NCI-H345 (cell line): ENCODE results near the gene SUV39H2.
A peak's percentile ranks its signal among the peaks of the same experiment; 100 is the strongest.
"Not testable (repeated sequence)": the region's sequence is repeated elsewhere in the genome, so short reads cannot be mapped to it uniquely, and the experiment has no call there.

Experiments
- DNase-seq: peaks from one replicate; lab custom pipeline; 2025; lab: John Stamatoyannopoulos, UW

Gene SUV39H2

DNA sequence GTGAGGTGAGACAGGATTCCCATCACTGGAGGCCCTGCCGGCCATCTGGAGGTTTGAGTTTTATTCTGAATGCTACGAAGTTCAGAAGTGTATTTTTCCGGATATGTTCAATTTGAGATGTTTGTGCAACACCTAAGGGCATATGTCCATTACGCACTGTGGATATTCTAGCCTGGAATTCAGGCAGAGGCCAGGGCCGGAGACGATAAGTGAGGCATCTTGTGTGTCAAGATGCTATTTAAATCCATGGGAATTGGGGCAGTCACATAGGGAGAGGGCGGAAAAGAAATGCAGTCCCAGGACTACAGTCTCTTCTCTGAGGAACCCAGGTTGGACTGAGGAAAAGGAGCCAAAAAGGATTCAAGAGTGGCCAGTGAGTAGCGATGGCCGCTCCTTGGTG is 1.9 kb upstream of the SUV39H2 start:
- DNase-seq = no peak

- DNase-seq = peak; percentile 11
Measured at GRCh38 chr10:14879124-14879927, 660 bp downstream of the SUV39H2 start.

GRCh38 chr10:14879928-14880193 is 1.2 kb downstream of the SUV39H2 start:
- DNase-seq = no peak

- DNase-seq = no peak
Measured at GRCh38 chr10:14880229-14880628, 1.6 kb downstream of the SUV39H2 start.

GRCh38 chr10:14884082-14884481 is 5.4 kb downstream of the SUV39H2 start:
- no peak for DNase-seq

DNA sequence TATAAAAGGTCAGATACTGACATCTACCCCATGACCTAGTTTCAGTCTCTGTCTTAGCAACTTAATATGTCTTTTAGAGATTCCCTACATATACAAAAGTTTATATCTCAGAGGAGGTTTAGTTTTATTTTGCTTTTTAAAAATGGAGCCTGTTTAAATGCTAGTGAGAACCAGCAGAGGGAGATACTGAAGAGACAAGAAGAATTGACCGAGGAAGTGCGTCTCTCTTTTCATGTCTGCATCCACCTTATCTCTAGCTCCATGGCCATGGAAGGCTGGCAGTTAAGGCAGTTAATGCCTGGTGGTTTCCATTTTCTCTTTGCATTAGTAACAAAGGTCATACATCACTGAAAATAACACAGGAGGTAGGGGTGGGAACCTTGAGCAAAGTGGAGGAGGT is 10.7 kb downstream of the SUV39H2 start:
- no peak for DNase-seq

GRCh38 chr10:14891151-14891550 is 12.5 kb downstream of the SUV39H2 start:
- DNase-seq = no peak

GRCh38 chr10:14904316-14904732 is 25.7 kb downstream of the SUV39H2 start:
- DNase-seq = no peak

- DNase-seq = no peak
Measured at GRCh38 chr10:14904864-14905263, 26.2 kb downstream of the SUV39H2 start.

DNA sequence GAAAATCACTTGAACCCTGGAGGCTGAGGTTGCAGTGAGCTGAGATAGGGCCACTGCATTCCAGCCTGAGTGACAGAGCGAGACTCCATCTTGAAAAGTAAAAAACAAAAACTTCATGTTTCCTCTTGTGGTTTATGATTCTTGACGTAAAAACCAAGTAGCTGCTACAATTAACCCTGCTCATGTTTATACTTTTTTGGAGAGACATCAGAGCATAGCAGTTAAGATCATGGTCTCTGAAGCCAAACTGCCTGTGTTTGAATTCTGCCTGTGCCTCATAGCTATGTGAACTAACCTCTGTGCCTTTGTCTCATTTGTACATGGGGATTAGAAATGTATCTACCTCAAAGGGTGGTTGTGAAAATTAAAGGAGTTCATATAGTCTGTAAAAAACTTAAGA is 27.2 kb downstream of the SUV39H2 start:
- no peak for DNase-seq

- no peak for DNase-seq
Measured at GRCh38 chr10:14906765-14907164, 28.1 kb downstream of the SUV39H2 start.

- DNase-seq = not testable (repeated sequence)
Measured at GRCh38 chr10:14907591-14907990, 28.9 kb downstream of the SUV39H2 start.

DNA sequence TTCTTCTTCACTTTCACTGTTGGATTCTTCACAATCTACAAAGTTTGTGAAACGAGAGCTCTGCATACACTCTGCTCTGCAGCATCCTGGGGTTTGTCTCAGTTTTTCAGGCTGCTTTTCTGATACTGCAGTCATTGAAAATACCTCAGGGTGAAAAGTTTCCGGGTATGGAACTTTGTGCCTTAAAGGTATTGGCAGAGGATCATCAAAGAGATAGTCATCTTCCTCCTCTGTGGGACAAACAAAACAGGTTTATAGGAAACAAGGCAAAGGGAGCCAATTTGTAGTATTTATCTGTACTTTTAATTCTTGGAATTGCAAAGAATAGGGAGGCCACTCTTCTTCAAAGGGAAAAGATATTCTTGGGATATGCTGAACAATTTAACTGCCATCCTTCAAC is 30.4 kb downstream of the SUV39H2 start:
- no peak for DNase-seq

DNA sequence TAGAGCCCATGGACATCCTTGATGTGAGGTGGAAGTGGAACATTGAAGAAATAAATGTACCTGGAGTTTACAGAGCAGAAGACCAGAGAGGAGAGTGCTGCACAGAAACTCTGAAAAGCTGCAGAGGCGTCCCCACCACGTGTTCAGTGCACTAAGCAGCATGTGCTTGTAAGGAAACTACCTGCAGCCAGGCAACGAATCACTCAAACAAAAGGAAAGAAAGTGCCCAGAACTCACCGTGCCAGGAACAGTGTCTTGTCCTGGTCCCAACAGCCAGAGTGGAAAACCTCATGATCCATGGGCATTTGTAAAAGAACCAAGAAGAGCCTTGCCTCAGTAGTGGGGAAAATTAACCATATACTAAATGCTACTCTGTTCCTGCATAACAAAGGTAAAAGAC is 32.3 kb downstream of the SUV39H2 start:
- no peak for DNase-seq

GRCh38 chr10:14911801-14912200 is 33.1 kb downstream of the SUV39H2 start:
- no peak for DNase-seq

DNA sequence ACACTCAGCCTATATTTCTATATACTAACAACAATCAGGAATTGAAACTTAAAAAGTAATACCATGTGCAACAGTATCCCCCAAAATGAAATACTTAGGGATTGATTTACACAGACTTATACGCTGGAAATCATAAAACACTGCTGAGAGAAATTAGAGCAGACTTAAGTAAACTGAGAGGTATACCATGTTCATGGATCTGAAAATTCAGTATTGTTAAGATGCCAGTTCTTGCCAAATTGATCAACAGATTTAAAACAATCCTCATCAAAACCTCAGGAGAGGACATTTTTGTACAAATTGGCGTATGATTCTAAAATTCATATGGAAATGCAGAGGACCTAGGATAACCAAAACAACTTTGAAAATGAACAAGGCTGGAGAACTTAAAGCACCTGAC is 37.9 kb downstream of the SUV39H2 start:
- DNase-seq = no peak

- DNase-seq = no peak
Measured at GRCh38 chr10:14917827-14918226, 39.2 kb downstream of the SUV39H2 start.

GRCh38 chr10:14918964-14919363 is 40.3 kb downstream of the SUV39H2 start:
- DNase-seq = no peak

GRCh38 chr10:14924013-14924412 is 45.3 kb downstream of the SUV39H2 start:
- DNase-seq = no peak

DNA sequence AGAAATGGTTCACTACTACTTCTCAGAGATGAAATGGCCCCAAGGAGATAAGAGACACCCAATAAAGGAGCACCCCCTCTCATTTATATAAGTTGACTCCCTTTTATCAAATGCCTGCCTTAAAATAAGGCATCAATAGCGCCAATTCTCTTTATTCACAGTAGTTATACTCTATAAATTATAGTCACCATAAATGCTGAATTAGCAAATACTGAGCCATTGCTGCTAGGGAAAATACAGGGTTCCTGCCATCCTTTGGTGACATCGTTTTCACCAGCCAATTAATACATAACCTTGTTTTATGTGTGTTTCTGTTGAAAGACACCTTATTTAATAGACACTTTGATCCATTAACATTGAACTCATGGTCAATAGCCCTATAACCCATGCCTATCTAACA is 46.6 kb downstream of the SUV39H2 start:
- DNase-seq = no peak

DNA sequence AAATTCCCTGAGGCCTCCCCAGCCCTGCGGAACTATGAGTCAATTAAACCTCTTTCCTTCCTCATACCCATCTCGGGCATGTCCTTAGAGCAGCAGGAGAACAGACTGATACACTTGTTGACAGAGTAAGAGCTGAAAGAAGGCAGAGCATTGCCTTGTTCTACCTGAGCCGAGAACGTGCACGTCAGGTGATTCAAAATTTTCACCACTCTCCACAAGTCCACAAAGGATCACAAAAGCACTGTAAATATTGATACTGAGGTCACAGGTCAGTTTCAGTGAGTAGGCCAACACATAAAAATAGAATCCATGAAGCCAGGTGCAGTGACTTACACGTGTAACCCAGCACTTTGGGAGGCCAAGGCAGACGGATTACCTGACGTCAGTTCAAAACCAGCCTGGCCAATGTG is 47.4 kb downstream of the SUV39H2 start:
- DNase-seq = no peak

GRCh38 chr10:14926722-14927416 is 48.2 kb downstream of the SUV39H2 start:
- DNase-seq = no peak

GRCh38 chr10:14930610-14931009 is 51.9 kb downstream of the SUV39H2 start:
- no peak for DNase-seq

- DNase-seq = no peak
Measured at GRCh38 chr10:14936584-14936983, 57.9 kb downstream of the SUV39H2 start.
